H1 (cell line): ENCODE measurements around the gene USP53. TPM values are rescaled to one million over a fixed set of nuclear protein-coding genes. Genes with fewer than 3 reads are reported as not detected.

ENCODE experiments used
- CTCF ChIA-PET: fragments of 300-600 bp; sonication (Branson Sonifier 250); formaldehyde crosslinking; loops from one replicate; lab custom pipeline; 2021; ENCODE audit not compliant: partially characterized antibody; lab: Charles Lee
- POLR2A ChIA-PET: fragments of 300-600 bp; sonication (Branson Sonifier 250); formaldehyde crosslinking; loops from one replicate; lab custom pipeline; 2021; ENCODE audit warnings: inconsistent platforms; ENCODE audit not compliant: partially characterized antibody; lab: Charles Lee
- DNase-seq, 2 experiments: peaks; one replicate each; pipeline versions ENCODE4 v3.0.0 to v3.0.0-alpha.2; 2010 to 2022; ENCODE audit warnings: low spot score in 2 of 2, low read depth in 1 of 2, mixed read lengths in 1 of 2
- FAIRE-seq: peaks from 2 replicates; lab custom pipeline; 2011; peaks lifted over from hg19 to GRCh38; lab: Jason Lieb, UNC
- H2AFZ ChIP-seq: 2 replicates; pipeline ENCODE4 v1.8.1; 2012; ENCODE audit warnings: low read length, inconsistent platforms
- H2AK5ac ChIP-seq: 2 replicates; pipeline ENCODE4 v1.6.1; 2013; ENCODE audit warnings: low read depth, low read length
- H2BK120ac ChIP-seq: replicated peaks from 2 replicates; pipeline ENCODE3; 2013; ENCODE audit warnings: low read depth, low read length, inconsistent platforms
- H2BK12ac ChIP-seq: 2 replicates; pipeline ENCODE4 v1.6.1; 2013; ENCODE audit warnings: low read depth, low read length
- H2BK15ac ChIP-seq: 2 replicates; pipeline ENCODE4 v1.6.1; 2013; ENCODE audit warnings: low read length
- H2BK20ac ChIP-seq: 2 replicates; pipeline ENCODE4 v1.6.1; 2013; ENCODE audit warnings: low read length
- H2BK5ac ChIP-seq: 2 replicates; pipeline ENCODE4 v1.6.1; 2013; ENCODE audit warnings: low read depth, low read length
- H3K14ac ChIP-seq: 2 replicates; pipeline ENCODE4 v1.6.1; 2013; ENCODE audit warnings: inconsistent platforms; ENCODE audit not compliant: insufficient read length
- H3K18ac ChIP-seq: 2 replicates; pipeline ENCODE4 v1.6.1; 2013; ENCODE audit warnings: low read length; ENCODE audit errors: extremely low read depth
- H3K23ac ChIP-seq: 2 replicates; pipeline ENCODE4 v1.6.1; 2013; ENCODE audit warnings: inconsistent platforms; ENCODE audit not compliant: insufficient read length
- H3K23me2 ChIP-seq: 2 replicates; pipeline ENCODE4 v1.6.1; 2013; ENCODE audit warnings: low read depth, low read length
- H3K27ac ChIP-seq: 2 replicates; pipeline ENCODE4 v1.6.1; 2011; ENCODE audit warnings: low read depth, low read length, inconsistent platforms
- H3K27me3 ChIP-seq, 4 experiments: replicated peaks in 1 of 4; 1 replicate in 1 of 4; 2 replicates in 3 of 4; pipeline versions ENCODE4 v1.6.1 to v1.8.1; 2011 to 2013; ENCODE audit warnings: low read length in 3 of 4, mild to moderate bottlenecking in 3 of 4, inconsistent platforms in 2 of 4, mixed read lengths in 2 of 4, moderate library complexity in 1 of 4; ENCODE audit not compliant: control insufficient read depth in 3 of 4, insufficient read depth in 3 of 4; ENCODE audit errors: extremely low read depth in 1 of 4
- H3K36me3 ChIP-seq, 4 experiments: 2 replicates each; pipeline versions ENCODE4 v1.6.1 to v1.8.1; 2011 to 2013; ENCODE audit warnings: mild to moderate bottlenecking in 4 of 4, low read length in 3 of 4, moderate library complexity in 2 of 4, control low read depth in 1 of 4, inconsistent platforms in 1 of 4; ENCODE audit not compliant: insufficient read depth in 4 of 4, control insufficient read depth in 2 of 4
- H3K4ac ChIP-seq: replicated peaks from 2 replicates; pipeline ENCODE3; 2013; ENCODE audit warnings: low read length, low read depth, mixed read lengths, inconsistent platforms; ENCODE audit not compliant: insufficient read length
- H3K4me1 ChIP-seq, 4 experiments: replicated peaks in 1 of 4; 1 replicate in 1 of 4; 2 replicates in 3 of 4; pipeline versions ENCODE4 v1.6.1 to v1.8.1; 2011 to 2013; ENCODE audit warnings: low read length in 3 of 4, inconsistent platforms in 2 of 4, mixed read lengths in 1 of 4; ENCODE audit not compliant: insufficient read depth in 4 of 4, control insufficient read depth in 3 of 4
- H3K4me2 ChIP-seq, 2 experiments: 2 replicates each; pipeline versions ENCODE4 v1.6.1 to v1.8.1; 2011 to 2013; ENCODE audit warnings: low read depth in 2 of 2, low read length in 2 of 2, control low read depth in 1 of 2, inconsistent platforms in 1 of 2, mild to moderate bottlenecking in 1 of 2; ENCODE audit not compliant: insufficient read depth in 1 of 2
- H3K4me3 ChIP-seq, 4 experiments: fragments of 200-600, 300-600 bp in 1 of 4; sonication (generic), shearing (Covaris generic), sonication (Bioruptor Twin) in 1 of 4; 2 replicates each; pipeline versions ENCODE4 v1.5.1 to v1.8.1; 2011 to 2016; ENCODE audit warnings: low read length in 4 of 4, low read depth in 3 of 4, control low read depth in 2 of 4, inconsistent platforms in 2 of 4, mild to moderate bottlenecking in 2 of 4, mixed read lengths in 1 of 4, moderate library complexity in 1 of 4; ENCODE audit not compliant: insufficient read depth in 2 of 4; ENCODE audit errors: extremely low read depth in 1 of 4
- H3K56ac ChIP-seq: replicated peaks from 2 replicates; pipeline ENCODE3; 2013; ENCODE audit warnings: low read depth, mild to moderate bottlenecking, mixed read lengths, low read length, inconsistent platforms; ENCODE audit not compliant: insufficient read length
- H3K79me1 ChIP-seq: 2 replicates; pipeline ENCODE4 v1.6.1; 2013; ENCODE audit warnings: low read depth, low read length, control low read depth
- H3K79me2 ChIP-seq, 2 experiments: 2 replicates each; pipeline versions ENCODE4 v1.6.1 to v1.8.1; 2012 to 2013; ENCODE audit warnings: low read length in 2 of 2, mild to moderate bottlenecking in 2 of 2, inconsistent platforms in 1 of 2; ENCODE audit not compliant: insufficient read depth in 2 of 2, control insufficient read depth in 1 of 2
- H3K9ac ChIP-seq, 4 experiments: replicated peaks in 1 of 4; 1 replicate in 1 of 4; 2 replicates in 3 of 4; pipeline versions ENCODE4 v1.6.1 to v1.8.1; 2011 to 2013; ENCODE audit warnings: low read depth in 3 of 4, low read length in 3 of 4, control low read depth in 2 of 4, mild to moderate bottlenecking in 2 of 4, moderate library complexity in 2 of 4, inconsistent platforms in 1 of 4; ENCODE audit errors: extremely low read depth in 1 of 4
- H3K9me3 ChIP-seq, 2 experiments: 2 replicates each; pipeline versions ENCODE4 v1.6.1 to v1.8.1; 2012 to 2013; ENCODE audit warnings: mild to moderate bottlenecking in 2 of 2, moderate library complexity in 2 of 2, control low read depth in 1 of 2, inconsistent platforms in 1 of 2, low read depth in 1 of 2, low read length in 1 of 2, mixed read lengths in 1 of 2; ENCODE audit not compliant: insufficient read depth in 2 of 2
- H4K20me1 ChIP-seq, 2 experiments: replicated peaks in 1 of 2; 2 replicates each; pipeline versions ENCODE3 to v1.8.1; 2011 to 2013; ENCODE audit warnings: inconsistent platforms in 2 of 2, low read length in 2 of 2, mild to moderate bottlenecking in 1 of 2; ENCODE audit not compliant: insufficient read depth in 2 of 2, control insufficient read depth in 1 of 2
- H4K5ac ChIP-seq: 2 replicates; pipeline ENCODE4 v1.6.1; 2013; ENCODE audit warnings: low read length, low read depth, mixed read lengths, inconsistent platforms; ENCODE audit not compliant: insufficient read length
- H4K8ac ChIP-seq: 2 replicates; pipeline ENCODE4 v1.8.0; 2013; ENCODE audit warnings: mild to moderate bottlenecking, moderate library complexity, low read length, inconsistent platforms; ENCODE audit not compliant: insufficient read depth; ENCODE audit errors: extremely low read depth
- H4K91ac ChIP-seq: replicated peaks from 2 replicates; pipeline ENCODE3; 2013; ENCODE audit warnings: low read length, mixed read lengths, inconsistent platforms; ENCODE audit not compliant: insufficient read length
- EGR1 ChIP-seq: IDR thresholded peaks from 2 replicates; pipeline ENCODE4 v1.6.1; 2011; ENCODE audit warnings: low read depth, low read length, borderline replicate concordance
- NANOG ChIP-seq: IDR thresholded peaks from 2 replicates; pipeline ENCODE4 v1.6.1; 2011; ENCODE audit warnings: low read length, low read depth, mild to moderate bottlenecking, inconsistent platforms; ENCODE audit not compliant: insufficient read depth, poor library complexity, severe bottlenecking
- POU5F1 ChIP-seq: IDR thresholded peaks from 2 replicates; pipeline ENCODE4 v1.6.1; 2011; ENCODE audit warnings: low read depth, mild to moderate bottlenecking, low read length, moderate library complexity
- SIX5 ChIP-seq: IDR thresholded peaks from 2 replicates; pipeline ENCODE4 v1.6.1; 2011; ENCODE audit warnings: mild to moderate bottlenecking, low read depth, low read length
- SUZ12 ChIP-seq: fragments of 200-600 bp; sonication (generic); IDR thresholded peaks from 2 replicates; pipeline ENCODE4 v1.6.1; 2012; ENCODE audit warnings: mild to moderate bottlenecking, inconsistent platforms, low read length, moderate library complexity, mixed read lengths
- TBP ChIP-seq: IDR thresholded peaks from 2 replicates; pipeline ENCODE4 v1.6.1; 2011; ENCODE audit warnings: low read depth, low read length, improper control_type of control experiment
- WGBS, 2 experiments: shearing (Covaris generic) in 1 of 2; methylation state at CpG; one replicate each; pipeline versions ENCODE4 v1.1.6 to v1.1.7; 2013 to 2015; ENCODE audit warnings: low lambda C conversion rate in 2 of 2, mixed read lengths in 2 of 2, inconsistent platforms in 1 of 2, low coverage in 1 of 2, missing lambda C conversion rate in 1 of 2; ENCODE audit not compliant: insufficient replicate concordance in 2 of 2, insufficient coverage in 1 of 2, insufficient read length in 1 of 2; ENCODE audit errors: extremely low coverage in 1 of 2, missing lambda C conversion rate in 1 of 2; 5-methylcytosine and 5-hydroxymethylcytosine counted together
- polyA plus RNA-seq, 7 experiments: library from polyadenylated mRNA; depleted of rRNA in 3 of 7; stranded (reverse) in 5 of 7; unstranded in 2 of 7; fragments of >200 nt in 5 of 7; fragments of 200-250 nt in 2 of 7; gene quantifications; 1 replicate in 5 of 7; 2 replicates in 1 of 7; 4 replicates in 1 of 7; pipeline versions ENCODE4 v1.2.1 to v1.2.3, GENCODE V29; 2011 to 2013; ENCODE audit warnings: missing spikeins in 2 of 7, mixed read lengths in 2 of 7
- total RNA-seq: library from RNA; stranded (reverse); fragmentation: NEBNext Ultra II Directional; extraction: Animal tissue kit (Norgen Biotek cat#: 25700); gene quantifications from 2 replicates; pipeline ENCODE4 v1.2.1, GENCODE V29; 2021

Gene USP53
- total and polyA plus RNA-seq, 2 of the 8 experiments (the other 6 are each of a cell fraction or from before 2014, with no cell fraction given): 2.9 to 14.9 TPM

DNA sequence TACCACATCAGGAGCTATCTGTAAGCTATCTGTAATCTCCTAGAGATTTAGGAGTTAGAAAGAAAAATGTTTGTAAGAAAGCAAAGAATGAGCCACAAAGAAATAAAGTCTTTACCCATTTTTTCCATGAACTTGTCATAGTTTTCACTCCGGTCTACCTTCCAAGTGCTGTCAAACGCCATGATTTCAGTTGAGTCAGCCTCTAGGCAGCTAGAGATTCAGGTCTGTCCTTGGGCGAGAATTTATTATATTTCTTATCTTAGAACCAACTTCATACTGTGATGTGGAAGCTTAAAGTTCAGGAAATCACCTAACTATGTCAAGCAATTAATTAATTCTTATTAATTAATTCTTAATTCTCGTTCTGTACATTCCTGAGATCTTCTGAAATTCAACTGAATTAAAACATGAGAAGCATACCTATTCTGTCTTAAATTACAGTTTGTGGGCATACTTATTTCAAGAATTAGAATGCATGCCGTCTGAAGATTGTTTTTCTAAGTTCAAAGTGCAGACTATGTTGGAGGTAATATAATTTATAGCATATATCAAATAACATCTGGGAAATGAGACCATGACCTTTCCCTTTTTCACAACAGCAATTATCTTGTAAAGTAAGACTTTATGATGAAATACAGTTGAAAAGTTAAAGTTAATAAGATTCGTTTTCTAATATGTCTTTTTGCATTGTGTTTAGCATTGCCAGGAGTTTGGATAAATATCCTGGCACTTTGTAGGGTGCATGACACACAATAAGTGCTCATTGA is 109.6 kb downstream of the USP53 start, which contains the start of gene FABP2:
Gene FABP2 (minus strand): TSS at position 218 of the 767 bp plus-strand sequence. CDS start 36 bp downstream, at position 182.
- no peak within 1 kb of the TSS for H3K14ac ChIP-seq
- POLR2A ChIA-PET: interaction anchor here (1.1 kb wide), 1 partner anchor 154 kb away, joined by 3 read pairs; no protein-coding TSS in a partner anchor
- H3K4me2 ChIP-seq: no peak within 1 kb of the TSS
- CTCF ChIA-PET: interaction anchor here (0.6 to 1.3 kb wide), 2 partner anchors 31 to 282 kb away, joined by 3 read pairs; no protein-coding TSS in a partner anchor
- no peak for FAIRE-seq
- no peak within 1 kb of the TSS for H3K4me3 ChIP-seq
- H2BK12ac ChIP-seq: no peak within 1 kb of the TSS
- H3K56ac ChIP-seq: no peak within 1 kb of the TSS
- H3K4ac ChIP-seq: no peak within 1 kb of the TSS
- H3K18ac ChIP-seq: no peak within 1 kb of the TSS
- H2BK120ac ChIP-seq: no peak within 1 kb of the TSS
- H3K9ac ChIP-seq: no peak within 1 kb of the TSS
- 86% methylated on average over 6 of the region's 6 CpGs; no CpG with 5 or more reads in 1 of the 2 experiments for WGBS, 2 experiments
- H3K79me1 ChIP-seq: no peaks in the 10 kb centered on the region
- no peak within 1 kb of the TSS for H2BK5ac ChIP-seq
- H2AK5ac ChIP-seq: no peak within 1 kb of the TSS
- H4K91ac ChIP-seq: no peak within 1 kb of the TSS
- H4K20me1 ChIP-seq: no peaks in the 10 kb centered on the region
- H3K23ac ChIP-seq: no peak within 1 kb of the TSS
- H2BK20ac ChIP-seq: no peak within 1 kb of the TSS
- DNase-seq: no peak
- TF ChIP-seq SUZ12: no peak
- TF ChIP-seq NANOG: no peak
- TF ChIP-seq EGR1: no peak
- TF ChIP-seq TBP: no peak
- no peak for TF ChIP-seq SIX5
- no peak for TF ChIP-seq POU5F1
- H3K36me3 ChIP-seq: no peaks in the 10 kb centered on the region
- H2AFZ ChIP-seq: no peak within 1 kb of the TSS
- H3K27ac ChIP-seq: no peak within 1 kb of the TSS
- no peak within 1 kb of the TSS for H4K8ac ChIP-seq
- no peaks in the 10 kb centered on the region for H3K79me2 ChIP-seq
- no peaks in the 10 kb centered on the region for H3K4me1 ChIP-seq
- H3K9me3 ChIP-seq: no peaks in the 10 kb centered on the region
- H3K23me2 ChIP-seq: no peaks in the 10 kb centered on the region
- no peak within 1 kb of the TSS for H4K5ac ChIP-seq
- no peaks in the 10 kb centered on the region for H3K27me3 ChIP-seq
- H2BK15ac ChIP-seq: no peak within 1 kb of the TSS
